Measurements from ENCODE around the gene TULP4. TPM values are rescaled to one million over a fixed set of nuclear protein-coding genes. Genes with fewer than 3 reads are reported as not detected.

Gene TULP4
- total RNA-seq, 1 donor from 2014 or later, result 406 TPM

GRCh38 chr6:158544428-158544827, 232.2 kb downstream of the TULP4 start:
- Mint-ChIP-seq H3K27me3 (ENCODE audit: unreplicated experiment) (peaks cover 10% of the 10 kb centered on the region), H3K36me3 (ENCODE audit: unreplicated experiment) (peaks cover 26% of the 10 kb centered on the region), H3K9me3 (ENCODE audit: unreplicated experiment) (peaks cover 8% of the 10 kb centered on the region), H3K4me1 (ENCODE audit: low read depth, unreplicated experiment) (peaks cover 22% of the 10 kb centered on the region), H3K27ac (ENCODE audit: unreplicated experiment) (peak overlapping the region; percentile 53), H3K4me3 (ENCODE audit: unreplicated experiment) (no peak overlapping the region)
- no peak for TF ChIP-seq CTCF (IDR thresholded peaks at IDR 0.05; ENCODE audit: partially characterized antibody, unreplicated experiment)
- DNase-seq, result no peak

- peaks cover 21% of the 10 kb centered on the region for H3K4me1 Mint-ChIP-seq (ENCODE audit: low read depth, unreplicated experiment)
- no peak overlapping the region for H3K4me3 Mint-ChIP-seq (ENCODE audit: unreplicated experiment)
- peaks cover 26% of the 10 kb centered on the region for H3K36me3 Mint-ChIP-seq (ENCODE audit: unreplicated experiment)
- peaks cover 8% of the 10 kb centered on the region for H3K9me3 Mint-ChIP-seq (ENCODE audit: unreplicated experiment)
- DNase-seq, result no peak
- H3K27me3 Mint-ChIP-seq (ENCODE audit: unreplicated experiment), result peaks cover 13% of the 10 kb centered on the region
- no peak for TF ChIP-seq CTCF (IDR thresholded peaks at IDR 0.05; ENCODE audit: partially characterized antibody, unreplicated experiment)
- H3K27ac Mint-ChIP-seq (ENCODE audit: unreplicated experiment), result no peak overlapping the region
These were observed 233.0 kb downstream of the TULP4 start for GRCh38 chr6:158545043-158545966.

GRCh38 chr6:158548418-158549161, 236.3 kb downstream of the TULP4 start:
- no peak for TF ChIP-seq CTCF (IDR thresholded peaks at IDR 0.05; ENCODE audit: partially characterized antibody, unreplicated experiment)
- Mint-ChIP-seq H3K4me3 (ENCODE audit: unreplicated experiment) (peak overlapping the region; percentile 7), H3K4me1 (ENCODE audit: low read depth, unreplicated experiment) (peaks cover 21% of the 10 kb centered on the region), H3K27ac (ENCODE audit: unreplicated experiment) (peak overlapping the region; percentile 90), H3K9me3 (ENCODE audit: unreplicated experiment) (peaks cover 8% of the 10 kb centered on the region), H3K27me3 (ENCODE audit: unreplicated experiment) (peaks cover 11% of the 10 kb centered on the region), H3K36me3 (ENCODE audit: unreplicated experiment) (peaks cover 19% of the 10 kb centered on the region)
- DNase-seq, result peak; percentile 56

GRCh38 chr6:158552055-158552795, 240.0 kb downstream of the TULP4 start:
- Mint-ChIP-seq H3K27me3 (ENCODE audit: unreplicated experiment) (peaks cover 7% of the 10 kb centered on the region), H3K4me3 (ENCODE audit: unreplicated experiment) (no peak overlapping the region), H3K4me1 (ENCODE audit: low read depth, unreplicated experiment) (peaks cover 25% of the 10 kb centered on the region), H3K27ac (ENCODE audit: unreplicated experiment) (no peak overlapping the region), H3K9me3 (ENCODE audit: unreplicated experiment) (peaks cover 8% of the 10 kb centered on the region), H3K36me3 (ENCODE audit: unreplicated experiment) (no peaks in the 10 kb centered on the region)
- DNase-seq, result no peak
- no peak for TF ChIP-seq CTCF (IDR thresholded peaks at IDR 0.05; ENCODE audit: partially characterized antibody, unreplicated experiment)
